GM19372 (cell line): ENCODE measurements around the gene RBM38.
A peak's percentile ranks its signal among the peaks of the same experiment; 100 is the strongest.

Experiments
- ATAC-seq: cut with Tn5 transposase; IDR thresholded peaks from one replicate; pipeline ENCODE4 v1.9.1; 2021; ENCODE audit warnings: mild to moderate bottlenecking, low read depth, moderate library complexity; ENCODE audit not compliant: unreplicated experiment

Gene RBM38

DNA sequence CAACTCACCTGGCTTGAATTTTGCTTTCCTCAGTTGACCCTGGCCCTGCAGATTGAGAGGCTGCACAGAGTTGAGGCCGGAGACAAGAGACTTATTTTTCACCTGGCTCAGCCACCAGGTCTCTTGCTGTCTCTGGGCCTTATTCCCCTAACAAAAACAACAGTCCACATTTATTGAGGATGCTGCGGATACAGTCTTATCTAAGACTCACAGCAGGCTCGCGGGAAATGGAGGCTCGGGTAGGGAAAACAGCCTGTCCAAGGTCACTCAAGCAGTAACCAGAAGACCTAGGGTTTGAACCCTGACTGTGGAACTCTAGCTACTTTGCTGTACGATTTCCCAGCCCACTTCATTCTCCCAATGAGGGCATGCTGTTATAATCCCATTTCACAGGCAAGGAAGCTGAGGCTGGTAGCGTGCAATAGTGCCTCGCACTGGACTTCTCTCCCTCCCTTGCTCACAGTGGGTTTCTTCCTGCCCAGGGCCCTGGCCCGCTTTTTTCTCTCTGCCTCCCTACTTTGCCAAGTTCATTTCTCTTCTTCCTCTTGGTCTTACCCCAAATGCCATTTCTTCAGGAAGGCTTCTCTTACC is 57.7 kb downstream of the RBM38 start:
- ATAC-seq, result no peak

DNA sequence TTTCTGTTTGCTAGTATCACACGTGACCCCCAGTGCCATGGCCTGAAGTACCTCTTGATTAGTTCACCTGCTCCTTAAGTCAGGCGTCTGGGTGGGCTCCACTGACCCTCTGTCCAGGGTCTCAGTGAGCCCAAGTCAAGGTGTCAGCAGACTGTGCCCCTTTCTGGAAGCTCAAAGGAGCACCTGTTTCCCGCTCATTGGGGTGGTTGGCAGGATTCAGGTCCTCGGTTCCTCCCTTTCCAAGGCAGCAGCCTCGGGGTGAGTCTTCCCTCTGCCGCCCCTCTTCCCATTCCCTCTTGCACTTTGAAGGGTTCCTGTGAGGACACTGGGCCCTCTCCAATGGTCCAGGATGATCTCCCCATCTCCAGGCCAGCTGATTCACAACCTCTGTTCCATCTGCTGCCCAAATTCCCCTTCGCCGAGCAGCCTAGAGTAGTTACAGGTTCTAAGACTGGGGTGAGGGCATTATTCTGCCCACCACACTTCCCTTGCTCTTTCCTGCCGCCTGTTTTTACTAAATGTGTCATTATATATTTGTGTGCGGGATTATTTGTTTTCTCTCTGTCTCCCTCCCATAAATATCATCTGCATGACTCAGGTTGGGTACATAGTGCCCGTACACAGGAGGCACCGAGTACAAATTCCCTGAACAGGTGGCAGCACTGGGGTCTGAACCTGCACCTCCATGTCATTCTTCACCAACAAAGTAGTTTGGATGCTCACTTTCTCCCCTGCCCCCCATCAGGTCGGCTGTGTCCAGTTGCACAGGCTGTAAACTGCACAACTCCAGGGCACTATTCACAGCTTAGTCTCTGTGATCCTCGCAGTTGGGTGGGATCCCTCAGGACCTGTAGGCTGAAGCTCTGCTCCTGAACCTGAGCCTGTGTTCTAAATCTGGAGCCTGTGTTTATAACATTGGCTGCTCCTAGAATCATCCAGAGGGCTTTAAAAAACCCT is 58.5 kb downstream of the RBM38 start:
- ATAC-seq, result no peak

DNA sequence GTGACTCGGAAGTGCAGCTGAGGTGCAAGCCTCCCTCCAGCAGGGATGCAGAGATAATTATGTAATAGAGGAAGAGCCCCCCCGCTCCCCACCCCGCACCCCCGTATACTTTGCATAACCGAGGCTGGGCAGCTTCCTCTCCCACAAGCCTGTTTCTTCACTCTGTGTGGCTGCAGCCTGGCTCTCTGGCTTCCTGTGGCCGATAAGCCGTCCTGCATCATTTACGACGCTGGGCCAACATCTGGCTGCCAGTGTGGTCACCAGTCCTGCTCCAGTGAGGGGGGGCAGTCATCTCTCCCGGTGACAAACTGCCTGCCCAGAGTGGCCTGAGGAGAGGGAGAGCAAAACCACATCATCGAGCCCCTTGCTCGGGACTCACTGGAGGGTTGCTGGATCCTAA is 59.2 kb downstream of the RBM38 start:
- ATAC-seq, result peak; percentile 82

- ATAC-seq, result no peak
These were observed 59.7 kb downstream of the RBM38 start for GRCh38 chr20:57450931-57451330.

DNA sequence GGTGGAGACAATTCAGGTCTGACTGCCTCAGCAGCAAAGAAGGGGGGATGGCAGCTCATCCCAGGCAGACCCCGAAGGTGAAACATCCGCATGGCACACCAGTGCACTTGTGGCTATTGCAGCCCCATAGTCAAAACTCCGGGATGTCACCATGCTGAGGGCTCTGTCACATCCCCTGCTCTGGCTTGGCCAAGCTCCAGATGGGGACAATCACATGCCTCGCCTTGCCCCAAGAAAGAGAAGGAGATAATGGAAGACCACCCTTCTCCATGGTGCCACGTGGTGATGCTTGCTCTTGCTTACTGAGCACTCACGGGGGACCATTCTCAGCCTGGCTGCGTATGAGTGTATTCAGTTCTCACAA is 60.2 kb downstream of the RBM38 start:
- ATAC-seq, result no peak

- no peak for ATAC-seq
These were observed 60.8 kb downstream of the RBM38 start for GRCh38 chr20:57451795-57452661.

GRCh38 chr20:57455386-57455785 is 64.2 kb downstream of the RBM38 start:
- no peak for ATAC-seq

DNA sequence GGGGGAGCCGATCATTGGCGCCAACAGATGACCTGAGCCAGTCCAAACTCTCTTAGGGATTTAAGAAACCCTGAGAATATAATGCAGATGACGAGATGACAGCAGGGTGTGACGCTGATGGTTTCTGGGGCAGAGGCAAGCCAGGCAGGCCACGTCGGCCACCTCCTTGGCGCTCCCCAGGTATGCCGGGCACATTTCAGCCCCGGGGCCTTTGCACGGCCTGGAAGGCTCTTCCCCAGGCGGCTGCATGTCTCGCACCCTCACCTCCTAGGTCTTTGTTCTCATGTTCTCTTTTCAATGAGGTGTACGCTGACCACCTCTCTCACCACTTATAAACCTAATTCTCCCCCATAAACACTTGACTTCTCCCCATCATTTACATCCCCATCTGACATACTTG is 64.9 kb downstream of the RBM38 start:
- ATAC-seq, result no peak

GRCh38 chr20:57457243-57458095 is 66.3 kb downstream of the RBM38 start:
- no peak for ATAC-seq

DNA sequence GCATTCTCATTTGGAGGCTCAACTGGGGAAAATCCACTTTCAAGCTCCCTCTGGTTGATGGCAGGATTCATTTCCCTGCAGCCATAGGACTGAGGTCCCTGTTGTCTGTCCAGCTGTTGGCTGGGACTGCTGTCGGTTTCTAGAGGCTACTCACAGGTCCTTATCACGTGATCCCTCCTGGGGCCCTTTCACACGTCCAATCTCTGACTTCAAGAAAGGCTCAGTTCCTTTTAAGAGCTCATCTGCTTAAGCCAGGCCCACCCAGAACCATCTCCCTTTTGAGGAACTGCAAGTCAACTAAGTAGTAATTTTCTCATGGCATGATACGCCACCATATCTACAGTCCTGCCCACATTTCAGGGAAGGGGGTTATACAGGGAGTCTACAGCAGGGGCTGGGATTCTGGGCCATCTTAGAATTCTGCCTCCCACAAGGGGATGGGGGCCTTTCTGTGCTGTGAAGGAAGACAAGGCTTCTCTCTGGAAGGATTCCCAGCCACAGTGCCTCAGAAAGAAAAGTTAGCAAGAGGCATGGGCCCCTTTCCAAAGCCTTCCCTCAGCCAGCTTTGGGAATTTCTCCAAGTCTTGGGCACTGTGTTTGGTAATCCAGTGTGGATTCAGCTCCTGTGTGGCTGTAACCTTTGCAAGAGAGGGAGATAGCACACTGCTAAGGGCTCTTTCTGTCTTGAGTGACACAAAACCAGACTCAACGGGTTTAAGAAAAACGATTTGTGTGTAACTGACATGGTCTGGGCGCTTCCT is 67.4 kb downstream of the RBM38 start:
- no peak for ATAC-seq
